ENCODE measurements around the gene UGT1A7.
"Not testable (repeated sequence)": the region's sequence is repeated elsewhere in the genome, so short reads cannot be mapped to it uniquely, and the experiment has no call there.

Gene UGT1A7

DNA sequence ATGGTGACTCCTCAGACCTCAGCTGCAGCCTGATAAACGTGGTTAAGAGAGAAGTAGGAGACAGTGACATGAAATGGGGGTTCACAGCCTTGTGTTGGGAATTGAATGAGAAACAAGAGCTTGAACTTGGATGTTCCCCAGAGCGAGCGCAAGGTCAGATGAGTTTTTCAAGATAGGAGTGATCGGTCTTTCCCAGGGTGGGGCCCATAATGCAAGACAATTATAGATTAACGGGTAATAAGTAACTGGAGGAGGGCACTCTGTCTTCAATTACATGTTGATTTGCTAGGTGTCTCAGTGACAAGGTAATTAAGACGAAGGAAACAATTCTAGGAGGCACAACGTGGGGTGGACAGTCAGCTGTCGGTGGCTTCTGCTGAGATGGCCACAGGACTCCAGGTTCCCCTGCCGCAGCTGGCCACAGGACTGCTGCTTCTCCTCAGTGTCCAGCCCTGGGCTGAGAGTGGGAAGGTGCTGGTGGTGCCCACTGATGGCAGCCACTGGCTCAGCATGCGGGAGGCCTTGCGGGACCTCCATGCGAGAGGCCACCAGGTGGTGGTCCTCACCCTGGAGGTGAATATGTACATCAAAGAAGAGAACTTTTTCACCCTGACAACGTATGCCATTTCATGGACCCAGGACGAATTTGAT, 31.0 kb downstream of the UGT1A7 start, which contains the start of gene UGT1A5:
Gene UGT1A5, plus strand, starts transcription at position 297 of the 651 bp plus-strand sequence. Its CDS starts 85 bp downstream, at position 382.
- no peak for DNase-seq (ENCODE audit: extremely low read depth in 1 of 2, low read depth in 1 of 2)

GRCh38 chr2:233713262-233713615, 31.5 kb downstream of the UGT1A7 start:
- DNase-seq (ENCODE audit: extremely low read depth in 1 of 2, low read depth in 1 of 2): no peak

DNA sequence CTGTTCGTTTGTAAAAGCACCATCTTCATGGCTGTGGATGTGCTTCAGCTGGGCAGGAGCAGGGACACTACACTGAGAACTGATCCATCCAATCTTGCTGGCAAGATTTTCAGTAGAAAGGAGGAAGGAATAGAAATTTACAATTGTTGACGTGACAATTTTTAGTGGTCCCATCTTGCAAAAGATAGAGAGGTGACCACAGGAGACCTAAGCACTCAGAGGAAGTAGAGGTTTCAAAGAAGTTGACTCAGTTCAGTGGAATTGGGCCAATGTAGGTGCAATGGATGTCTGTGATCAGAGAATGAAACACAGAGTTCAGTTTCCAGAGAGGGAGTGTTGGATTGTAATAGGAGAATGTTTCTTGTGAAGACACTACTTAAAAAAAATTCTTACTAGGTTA, 32.4 kb downstream of the UGT1A7 start:
- DNase-seq (ENCODE audit: extremely low read depth in 1 of 2, low read depth in 1 of 2): no peak

- DNase-seq (ENCODE audit: extremely low read depth in 1 of 2, low read depth in 1 of 2): no peak
Observed at GRCh38 chr2:233718552-233718951, 36.9 kb downstream of the UGT1A7 start, which contains the start of gene UGT1A4. TSS of gene UGT1A4 (plus strand) at chr2:233718736. CDS start at chr2:233718821, 85 bp downstream.

DNA sequence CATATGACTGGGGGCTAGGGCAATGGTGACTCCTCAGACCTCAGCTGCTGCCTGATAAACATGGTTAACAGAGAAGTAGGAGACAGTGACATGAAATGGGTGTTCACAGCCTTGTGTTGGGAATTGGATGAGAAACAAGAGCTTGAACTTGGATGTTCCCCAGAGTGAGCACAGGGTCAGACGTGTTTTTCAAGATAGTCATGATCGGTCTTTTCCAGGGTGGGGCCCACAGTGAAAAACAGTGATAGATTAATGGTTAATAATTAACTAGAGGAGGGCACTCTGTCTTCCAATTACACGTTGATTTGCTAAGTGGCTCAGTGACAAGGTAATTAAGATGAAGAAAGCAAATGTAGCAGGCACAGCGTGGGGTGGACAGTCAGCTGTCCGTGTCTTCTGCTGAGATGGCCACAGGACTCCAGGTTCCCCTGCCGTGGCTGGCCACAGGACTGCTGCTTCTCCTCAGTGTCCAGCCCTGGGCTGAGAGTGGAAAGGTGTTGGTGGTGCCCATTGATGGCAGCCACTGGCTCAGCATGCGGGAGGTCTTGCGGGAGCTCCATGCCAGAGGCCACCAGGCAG, 47.1 kb downstream of the UGT1A7 start, which contains the start of gene UGT1A3:
Gene UGT1A3, plus strand, starts transcription at position 320 of the 579 bp plus-strand sequence. Its CDS starts 85 bp downstream, at position 405.
- DNase-seq (ENCODE audit: extremely low read depth in 1 of 2, low read depth in 1 of 2): no peak

DNA sequence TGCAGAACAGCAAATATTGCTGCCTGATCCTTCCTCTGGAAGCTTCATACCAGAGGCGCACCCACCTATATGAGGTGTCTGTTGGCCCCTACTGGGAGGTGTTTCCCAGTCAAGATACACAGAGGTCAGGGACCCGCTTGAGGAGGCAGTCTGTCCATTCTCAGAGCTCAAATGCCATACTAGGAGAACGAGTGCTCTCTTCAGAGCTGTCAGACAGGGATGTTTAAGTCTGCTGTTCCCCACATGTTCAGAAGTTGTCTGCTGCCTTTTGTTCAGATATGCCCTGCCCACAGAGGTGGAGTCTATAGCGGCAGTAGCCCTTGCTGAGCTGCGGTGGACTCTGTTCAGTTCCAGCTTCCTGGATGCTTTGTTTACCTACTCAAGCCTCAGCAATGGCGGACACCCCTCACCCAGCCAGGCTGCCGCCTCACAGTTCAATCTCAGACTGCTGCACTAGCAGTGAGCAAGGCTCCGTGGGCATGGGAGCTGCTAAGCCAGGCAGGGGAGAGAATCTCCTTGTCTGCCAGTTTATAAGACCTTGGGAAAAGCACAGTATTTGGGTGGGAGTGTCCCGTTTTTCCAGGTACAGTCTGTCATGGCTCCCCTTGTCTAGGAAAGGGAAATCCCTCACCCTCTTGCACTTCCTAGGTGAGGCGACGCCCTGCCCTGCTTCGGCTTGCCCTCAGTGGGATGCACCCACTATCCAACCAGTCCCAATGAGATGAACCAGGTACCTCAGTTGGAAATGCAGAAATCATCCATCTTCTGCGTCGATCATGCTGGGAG, 55.4 kb downstream of the UGT1A7 start:
- DNase-seq (ENCODE audit: extremely low read depth in 1 of 2, low read depth in 1 of 2): not testable (repeated sequence)

- no peak for DNase-seq (ENCODE audit: extremely low read depth in 1 of 2, low read depth in 1 of 2)
Observed at GRCh38 chr2:233740870-233741269, 59.2 kb downstream of the UGT1A7 start.

DNA sequence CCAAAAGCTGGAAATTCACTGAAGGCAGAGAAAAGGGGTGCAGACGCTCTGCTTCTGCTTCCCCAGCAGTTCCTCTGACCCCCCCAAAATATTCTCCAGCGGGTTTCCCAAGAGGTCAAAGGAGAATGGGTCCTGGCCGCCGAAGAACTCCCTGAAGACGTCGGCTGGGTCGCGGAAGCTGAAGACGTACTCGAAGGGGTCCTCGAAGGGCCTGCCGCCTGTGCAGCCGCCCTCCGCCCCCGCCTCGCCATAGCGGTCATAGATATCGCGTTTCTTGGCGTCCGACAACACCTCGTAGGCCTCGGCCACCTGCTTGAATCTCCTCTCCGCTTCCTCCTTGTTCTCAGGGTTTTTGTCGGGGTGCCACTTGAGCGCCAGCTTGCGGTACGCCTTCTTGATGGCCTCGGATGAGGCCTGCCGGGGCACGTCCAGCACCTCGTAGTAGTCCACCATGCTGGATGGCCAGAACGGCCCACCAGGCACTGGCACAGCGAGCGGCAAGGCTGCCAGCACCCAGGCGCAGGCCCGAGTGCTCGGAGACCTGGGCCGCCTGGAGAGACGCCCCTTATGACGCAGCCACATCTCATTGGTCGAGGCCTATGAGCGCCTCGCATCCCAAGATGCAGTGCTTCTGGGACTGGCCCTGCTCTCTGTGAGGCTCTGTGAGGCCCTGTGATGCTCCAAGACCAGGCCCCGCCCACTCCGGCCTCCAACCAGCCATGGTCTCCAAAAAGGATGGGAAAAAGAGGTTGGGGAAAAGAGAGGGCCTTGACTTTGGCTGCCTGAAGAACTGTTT, 62.0 kb downstream of the UGT1A7 start:
- DNase-seq (ENCODE audit: extremely low read depth in 1 of 2, low read depth in 1 of 2): no peak

DNA sequence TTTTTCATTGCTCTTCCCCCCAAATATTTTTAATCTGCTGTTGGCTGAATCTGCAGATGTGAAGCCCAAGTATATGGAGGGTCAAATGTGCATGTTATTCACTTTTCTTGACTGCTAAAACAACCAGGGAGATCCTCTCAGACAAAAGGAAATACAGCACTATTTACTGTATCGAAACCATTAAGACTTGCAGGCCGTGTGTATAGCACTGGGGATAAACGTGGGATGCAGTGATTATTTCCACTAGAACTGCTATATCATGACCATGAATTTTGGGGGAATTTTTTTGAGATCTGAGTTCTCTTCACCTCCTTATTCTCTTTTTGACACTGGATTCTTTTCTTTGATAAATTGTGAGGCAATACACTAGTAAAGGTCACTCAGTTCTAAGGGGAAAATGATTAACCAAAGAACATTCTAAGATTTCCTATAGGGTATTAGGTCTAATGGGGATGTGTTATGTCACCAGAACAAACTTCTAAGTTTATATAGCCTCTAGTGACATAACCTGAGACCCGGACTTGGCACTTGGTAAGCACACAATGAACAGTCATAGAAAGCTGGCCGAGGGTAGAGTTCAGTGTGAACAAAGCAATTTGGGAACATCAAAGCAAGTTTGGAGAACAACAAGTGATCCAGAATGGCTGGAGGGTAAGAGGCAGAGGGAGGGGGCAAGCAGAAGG, 63.5 kb downstream of the UGT1A7 start:
- DNase-seq (ENCODE audit: extremely low read depth in 1 of 2, low read depth in 1 of 2): no peak

DNA sequence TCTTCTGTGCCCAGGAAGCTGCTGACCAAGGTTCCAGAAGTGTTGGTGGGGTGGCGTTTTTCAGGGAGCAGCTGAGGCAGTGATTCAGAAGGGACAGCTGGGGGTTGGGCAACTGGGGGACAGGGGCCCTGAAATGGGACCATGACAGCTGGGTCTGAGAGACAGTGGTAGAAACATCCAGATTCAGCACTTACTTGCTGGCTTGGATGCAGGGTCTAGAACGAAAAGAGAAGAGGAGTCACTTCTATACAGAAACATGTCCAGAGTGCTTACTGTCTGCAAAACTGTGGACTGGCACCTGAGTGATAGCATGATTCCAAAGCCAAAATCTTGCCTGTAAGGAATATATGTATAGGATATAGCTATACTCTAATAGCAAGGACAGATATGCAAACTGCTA, 64.1 kb downstream of the UGT1A7 start:
- not testable (repeated sequence) for DNase-seq (ENCODE audit: extremely low read depth in 1 of 2, low read depth in 1 of 2)

DNA sequence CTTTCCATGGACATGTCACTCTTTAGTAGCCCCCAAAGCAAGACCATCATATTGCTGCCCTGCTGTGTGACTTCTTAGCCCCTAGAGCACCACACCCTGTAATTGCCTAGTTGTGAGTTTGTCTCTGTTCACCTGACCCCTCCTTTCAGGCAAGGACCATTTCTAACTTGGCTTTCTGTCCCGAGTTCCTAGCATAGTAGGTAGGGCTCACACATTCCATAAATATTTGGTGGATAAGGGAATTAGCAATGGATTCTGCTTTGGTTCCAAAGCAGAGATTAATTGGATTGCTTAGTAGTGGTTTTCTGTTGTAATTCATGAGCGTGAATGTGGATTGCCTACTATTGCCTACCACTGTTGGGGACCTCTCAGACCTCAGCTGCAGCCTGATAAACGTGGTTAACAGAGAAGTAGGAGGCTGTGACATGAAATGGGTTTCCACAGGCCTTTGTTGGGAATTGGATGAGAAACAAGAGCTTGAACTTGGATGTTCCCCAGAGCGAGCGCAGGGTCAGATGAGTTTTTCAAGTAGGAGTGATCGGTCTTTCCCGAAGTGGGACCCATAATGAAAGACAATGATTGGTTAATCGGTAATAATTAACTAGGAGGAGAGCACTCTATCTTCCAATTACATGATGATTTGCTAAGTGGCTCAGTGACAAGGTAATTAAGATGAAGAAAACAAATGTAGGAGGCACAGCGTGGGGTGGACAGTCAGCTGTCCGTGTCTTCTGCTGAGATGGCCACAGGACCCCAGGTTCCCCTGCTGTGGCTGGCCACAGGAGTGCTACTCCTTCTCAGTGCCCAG, 65.0 kb downstream of the UGT1A7 start:
- no peak for DNase-seq (ENCODE audit: extremely low read depth in 1 of 2, low read depth in 1 of 2)

DNA sequence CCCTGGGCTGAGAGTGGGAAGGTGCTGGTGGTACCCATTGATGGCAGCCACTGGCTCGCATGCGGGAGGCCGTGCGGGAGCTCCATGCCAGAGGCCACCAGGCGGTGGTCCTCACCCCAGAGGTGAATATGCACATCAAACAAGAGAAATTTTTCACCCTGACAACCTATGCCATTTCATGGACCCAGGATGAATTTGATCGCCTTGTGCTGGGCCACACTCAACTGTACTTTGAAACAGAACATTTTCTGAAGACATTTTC, 65.5 kb downstream of the UGT1A7 start:
- DNase-seq (ENCODE audit: extremely low read depth in 1 of 2, low read depth in 1 of 2): no peak

- DNase-seq (ENCODE audit: extremely low read depth in 1 of 2, low read depth in 1 of 2): not testable (repeated sequence)
Observed at GRCh38 chr2:233750689-233751088, 69.0 kb downstream of the UGT1A7 start.

- not testable (repeated sequence) for DNase-seq (ENCODE audit: extremely low read depth in 1 of 2, low read depth in 1 of 2)
Observed at GRCh38 chr2:233751212-233752009, 69.7 kb downstream of the UGT1A7 start.

GRCh38 chr2:233754872-233755611, 73.3 kb downstream of the UGT1A7 start:
- no peak for DNase-seq (ENCODE audit: extremely low read depth in 1 of 2, low read depth in 1 of 2)

- no peak for DNase-seq (ENCODE audit: extremely low read depth in 1 of 2, low read depth in 1 of 2)
Observed at GRCh38 chr2:233756429-233757081, 74.9 kb downstream of the UGT1A7 start.

DNA sequence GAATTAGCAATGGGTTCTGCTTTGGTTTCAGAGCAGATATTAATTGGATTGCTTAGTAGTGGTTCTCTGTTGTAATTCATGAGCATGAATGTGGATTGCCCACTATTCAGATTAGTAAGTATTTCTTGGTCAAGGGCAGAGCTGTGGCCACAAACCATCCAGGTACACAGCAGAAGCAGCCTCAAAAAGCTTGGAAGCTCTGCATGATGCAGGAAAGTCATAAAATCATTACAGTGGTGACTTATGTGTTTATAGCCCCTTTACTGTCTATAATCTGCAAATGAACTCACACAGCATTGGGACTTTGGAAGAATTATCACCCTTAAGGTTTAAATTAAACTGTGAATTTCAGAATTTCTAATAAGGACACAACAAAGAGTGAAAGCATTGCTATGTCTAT, 76.4 kb downstream of the UGT1A7 start:
- DNase-seq (ENCODE audit: extremely low read depth in 1 of 2, low read depth in 1 of 2): no peak

DNA sequence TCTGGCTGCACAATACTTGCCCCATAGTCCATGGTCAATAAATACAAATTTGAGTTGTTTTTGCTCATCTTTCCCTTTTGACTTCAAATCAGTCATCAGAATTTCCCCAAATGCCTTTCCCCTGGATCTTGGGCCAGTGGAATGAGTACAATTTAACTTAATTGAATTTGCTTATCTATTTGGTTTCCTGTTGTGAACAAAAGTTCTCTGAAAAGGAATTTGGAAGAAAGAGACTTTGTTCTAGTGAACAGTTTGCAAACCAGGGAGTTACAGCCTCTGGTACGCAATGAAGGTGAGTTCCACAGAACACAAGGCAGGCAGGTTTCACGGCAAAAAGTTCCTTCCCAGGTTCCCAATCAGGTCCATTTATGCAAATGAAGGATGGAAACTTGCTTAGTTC, 77.1 kb downstream of the UGT1A7 start:
- DNase-seq (ENCODE audit: extremely low read depth in 1 of 2, low read depth in 1 of 2): no peak
